Measurements from ENCODE around the gene EGLN3. TPM values are rescaled to one million over a fixed set of nuclear protein-coding genes. Genes with fewer than 3 reads are reported as not detected.

The EGLN3 gene
- total RNA-seq, 4 donors from 2014 or later = 10.7 to 125 (median 45.2) TPM

GRCh38 chr14:33902363-33902762 lies 48.5 kb downstream of the EGLN3 start:
- TF ChIP-seq POLR2A (IDR thresholded peaks at IDR 0.05) (no peak), EP300 (IDR thresholded peaks at IDR 0.05; ENCODE audit: low read depth) (no peak)
- in situ Hi-C loops (cut with MboI; ENCODE audit: low pct_ligation_motif_present in 1 of 4, low pct_unique_long_range_greater_than_20kb in 1 of 4, low sequenced_read_pairs in 3 of 4) = no loop called here
- no peaks in the 10 kb centered on the region for H3K36me3 ChIP-seq
- no peak for DNase-seq
- no peaks in the 10 kb centered on the region for H3K27me3 ChIP-seq
- intact Hi-C loops (cut with DNase I; ENCODE audit: low total_unique reads) = no loop called here
- WGBS, 2 donors (ENCODE audit: low coverage in 1 of 2) = 57 to 85% methylated on average over 1 to 6 of the region's 6 CpGs
- no peak overlapping the region for H3K27ac ChIP-seq
- no peak overlapping the region for H3K4me3 ChIP-seq
- no peaks in the 10 kb centered on the region for H3K9me3 ChIP-seq
- H3K4me1 ChIP-seq = peaks cover 0 to 13% (median 0%) of the 10 kb centered on the region in 4 donors

- intact Hi-C loops (cut with DNase I; ENCODE audit: low total_unique reads) (no loop called here), in situ Hi-C loops (cut with MboI; ENCODE audit: low pct_ligation_motif_present in 1 of 4, low pct_unique_long_range_greater_than_20kb in 1 of 4, low sequenced_read_pairs in 3 of 4) (no loop called here)
- Histone ChIP-seq H3K4me1 (peaks cover 0 to 13% (median 0%) of the 10 kb centered on the region in 4 donors), H3K4me3 (no peak overlapping the region), H3K36me3 (no peaks in the 10 kb centered on the region), H3K27me3 (no peaks in the 10 kb centered on the region), H3K27ac (no peak overlapping the region), H3K9me3 (no peaks in the 10 kb centered on the region)
- TF ChIP-seq POLR2AphosphoS5 (IDR thresholded peaks at IDR 0.05) (no peak), EP300 (IDR thresholded peaks at IDR 0.05; ENCODE audit: low read depth) (no peak), POLR2A (IDR thresholded peaks at IDR 0.05) (no peak)
- TF ChIP-seq, protein P1, sequence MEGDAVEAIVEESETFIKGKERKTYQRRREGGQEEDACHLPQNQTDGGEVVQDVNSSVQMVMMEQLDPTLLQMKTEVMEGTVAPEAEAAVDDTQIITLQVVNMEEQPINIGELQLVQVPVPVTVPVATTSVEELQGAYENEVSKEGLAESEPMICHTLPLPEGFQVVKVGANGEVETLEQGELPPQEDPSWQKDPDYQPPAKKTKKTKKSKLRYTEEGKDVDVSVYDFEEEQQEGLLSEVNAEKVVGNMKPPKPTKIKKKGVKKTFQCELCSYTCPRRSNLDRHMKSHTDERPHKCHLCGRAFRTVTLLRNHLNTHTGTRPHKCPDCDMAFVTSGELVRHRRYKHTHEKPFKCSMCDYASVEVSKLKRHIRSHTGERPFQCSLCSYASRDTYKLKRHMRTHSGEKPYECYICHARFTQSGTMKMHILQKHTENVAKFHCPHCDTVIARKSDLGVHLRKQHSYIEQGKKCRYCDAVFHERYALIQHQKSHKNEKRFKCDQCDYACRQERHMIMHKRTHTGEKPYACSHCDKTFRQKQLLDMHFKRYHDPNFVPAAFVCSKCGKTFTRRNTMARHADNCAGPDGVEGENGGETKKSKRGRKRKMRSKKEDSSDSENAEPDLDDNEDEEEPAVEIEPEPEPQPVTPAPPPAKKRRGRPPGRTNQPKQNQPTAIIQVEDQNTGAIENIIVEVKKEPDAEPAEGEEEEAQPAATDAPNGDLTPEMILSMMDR (IDR thresholded peaks at IDR 0.05) = no peak
- no peak for DNase-seq
Measured at GRCh38 chr14:33901426-33902155, 49.3 kb downstream of the EGLN3 start.

DNA sequence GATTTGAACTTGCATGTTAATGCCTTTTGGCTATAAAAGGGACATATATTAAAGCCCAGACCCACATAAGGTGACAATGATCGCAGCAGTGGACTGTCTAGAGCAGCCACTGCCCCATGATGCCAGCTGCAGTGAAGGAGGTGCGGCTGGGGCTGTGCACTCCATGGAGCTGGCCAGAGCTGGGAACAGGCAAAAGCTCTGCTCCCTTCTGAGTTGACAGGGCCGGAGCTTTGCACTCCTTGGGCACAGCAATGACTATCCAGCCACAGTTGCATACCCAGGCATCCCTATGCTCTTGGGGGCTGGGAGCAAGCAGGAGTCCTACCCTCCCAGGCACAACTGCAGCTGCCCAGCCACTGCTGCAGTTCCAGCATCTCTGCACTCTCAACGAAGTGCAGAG lies 50.2 kb downstream of the EGLN3 start:
- 81% methylated on average over 4 of the region's 4 CpGs; no CpG with 5 or more reads in 1 of the 2 donors for WGBS, 2 donors (ENCODE audit: low coverage in 1 of 2)
- Histone ChIP-seq H3K4me3 (no peak overlapping the region), H3K4me1 (peaks cover 0 to 13% (median 0%) of the 10 kb centered on the region in 4 donors), H3K9me3 (no peaks in the 10 kb centered on the region), H3K27ac (no peak overlapping the region), H3K27me3 (no peaks in the 10 kb centered on the region), H3K36me3 (no peaks in the 10 kb centered on the region)
- no peak for DNase-seq
- TF ChIP-seq, protein P1 (IDR thresholded peaks at IDR 0.05) = no peak
- TF ChIP-seq EP300 (IDR thresholded peaks at IDR 0.05; ENCODE audit: low read depth) = no peak
- TF ChIP-seq POLR2A (IDR thresholded peaks at IDR 0.05) = no peak
- TF ChIP-seq POLR2AphosphoS5 (IDR thresholded peaks at IDR 0.05) = no peak
- in situ Hi-C loops (cut with MboI; ENCODE audit: low pct_ligation_motif_present in 1 of 4, low pct_unique_long_range_greater_than_20kb in 1 of 4, low sequenced_read_pairs in 3 of 4) = no loop called here
- intact Hi-C loops (cut with DNase I; ENCODE audit: low total_unique reads) = no loop called here

- in situ Hi-C loops (cut with MboI; ENCODE audit: low pct_ligation_motif_present in 1 of 4, low pct_unique_long_range_greater_than_20kb in 1 of 4, low sequenced_read_pairs in 3 of 4) (no loop called here), intact Hi-C loops (cut with DNase I; ENCODE audit: low total_unique reads) (no loop called here)
- Histone ChIP-seq H3K9me3 (no peaks in the 10 kb centered on the region), H3K27me3 (no peaks in the 10 kb centered on the region), H3K27ac (no peak overlapping the region), H3K36me3 (no peaks in the 10 kb centered on the region), H3K4me1 (peaks cover 0 to 13% (median 0%) of the 10 kb centered on the region in 4 donors), H3K4me3 (no peak overlapping the region)
- DNase-seq = no peak
- 56 to 67% methylated on average over 1 to 3 of the region's 3 CpGs for WGBS, 2 donors (ENCODE audit: low coverage in 1 of 2)
- TF ChIP-seq POLR2A (IDR thresholded peaks at IDR 0.05) = no peak
- no peak for TF ChIP-seq POLR2AphosphoS5 (IDR thresholded peaks at IDR 0.05)
- no peak for TF ChIP-seq EP300 (IDR thresholded peaks at IDR 0.05; ENCODE audit: low read depth)
- TF ChIP-seq, protein P1 (IDR thresholded peaks at IDR 0.05) = no peak
Measured at GRCh38 chr14:33899723-33900341, 51.0 kb downstream of the EGLN3 start.

Measured in transverse colon (tissue), 4 donors.